HepG2 (cell line): ENCODE results near the gene SLC17A9. TPM values are rescaled to one million over a fixed set of nuclear protein-coding genes. Genes with fewer than 3 reads are reported as not detected.

Experiments used
- GPBP1L1 ChIP-seq: sonication (generic); formaldehyde crosslinking; IDR thresholded peaks from 2 replicates; pipeline ENCODE4 v1.5.0; 2020; ENCODE audit warnings: mild to moderate bottlenecking, missing genetic modification reagents
- MBNL3 ChIP-seq: fragments of 250-450 bp; sonication (Bioruptor Pico); conservative IDR thresholded peaks from 2 replicates; pipeline ENCODE4 v1.8.0; 2022; ENCODE audit warnings: mild to moderate bottlenecking, inconsistent platforms
- NFAT5 ChIP-seq: sonication (generic); formaldehyde crosslinking; IDR thresholded peaks from 2 replicates; pipeline ENCODE4 v1.4.0; 2020; ENCODE audit warnings: missing genetic modification reagents
- NFE2 ChIP-seq: sonication (generic); formaldehyde crosslinking; IDR thresholded peaks from 2 replicates; pipeline ENCODE4 v1.4.0; 2020; ENCODE audit warnings: missing genetic modification reagents
- PHF8 ChIP-seq: sonication (generic); formaldehyde crosslinking; IDR thresholded peaks from 2 replicates; pipeline ENCODE4 v1.5.0; 2020; ENCODE audit warnings: missing genetic modification reagents
- THAP9 ChIP-seq: sonication (generic); formaldehyde crosslinking; IDR thresholded peaks from 2 replicates; pipeline ENCODE4; 2020; ENCODE audit warnings: missing genetic modification reagents, mild to moderate bottlenecking, borderline replicate concordance
- ZNF703 ChIP-seq: sonication (generic); formaldehyde crosslinking; IDR thresholded peaks from 2 replicates; pipeline ENCODE4 v1.5.1; 2020; ENCODE audit warnings: missing genetic modification reagents, mild to moderate bottlenecking, moderate library complexity, borderline replicate concordance
- polyA plus RNA-seq, 8 experiments: library from polyadenylated mRNA; depleted of rRNA in 3 of 8; stranded (reverse) in 7 of 8; unstranded in 1 of 8; fragments of >200 nt; fragmentation: Illumina TruSeq in 4 of 8; extraction: Trizol in 4 of 8; gene quantifications; 2 replicates each; pipeline versions ENCODE4 v1.2.1 to v1.2.3, GENCODE V29; 2011 to 2016; ENCODE audit warnings: low read depth in 4 of 8, missing spikeins in 1 of 8, mixed read lengths in 1 of 8; ENCODE audit not compliant: insufficient read depth in 1 of 8
- total RNA-seq, 5 experiments: library from RNA; depleted of rRNA; stranded (reverse); fragments of >200 nt; fragmentation: Illumina TruSeq; extraction: Trizol; gene quantifications; 2 replicates each; pipeline ENCODE4 v1.2.3, GENCODE V29; 2016; ENCODE audit warnings: low read depth in 1 of 5
- TF ChIP-seq, protein P1 (sequence below): IDR thresholded peaks from 2 replicates; pipeline ENCODE4 v1.6.1; 2016; ENCODE audit warnings: missing compliant biosample characterization, missing genetic modification reagents, borderline replicate concordance

Gene SLC17A9
- total and polyA plus RNA-seq, 2 of the 13 experiments (the other 11 are each of a cell fraction or from before 2014, with no cell fraction given) = 110 to 191 TPM

DNA sequence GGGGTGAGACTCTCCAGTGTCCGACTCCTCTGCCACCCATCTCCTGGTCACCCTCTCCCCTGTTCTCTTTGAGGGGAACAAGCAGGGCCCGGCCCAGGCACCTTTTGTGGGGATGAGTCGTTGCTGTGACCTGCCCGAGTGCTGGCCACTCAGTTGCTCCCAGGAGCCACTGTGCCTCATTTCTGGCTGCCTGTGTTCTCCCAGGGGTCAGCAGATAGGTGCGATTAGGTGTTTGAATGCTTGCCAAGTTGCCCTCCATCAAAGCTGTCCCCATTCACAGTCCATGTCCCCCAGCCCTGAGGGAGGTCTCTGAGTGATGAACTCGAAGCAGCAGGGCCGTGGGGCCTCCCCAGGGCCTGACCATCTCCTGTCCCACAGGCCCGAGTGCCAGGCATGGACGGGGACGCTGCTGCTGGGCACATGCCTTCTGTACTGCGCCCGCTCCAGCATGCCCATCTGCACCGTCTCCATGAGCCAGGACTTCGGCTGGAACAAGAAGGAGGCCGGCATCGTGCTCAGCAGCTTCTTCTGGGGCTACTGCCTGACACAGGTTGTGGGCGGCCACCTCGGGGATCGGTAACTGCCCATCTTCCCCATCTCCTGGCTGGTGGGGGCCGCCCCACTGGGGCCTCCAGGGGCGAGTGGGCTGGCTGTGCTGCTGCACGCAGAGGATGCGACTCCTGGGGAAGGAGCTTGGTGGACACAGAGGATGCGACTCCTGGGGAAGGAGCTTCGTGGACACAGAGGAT is 4.1 kb downstream of the SLC17A9 start (continued):
- TF ChIP-seq NFAT5 (CRISPR knock-in tag) (0 out of 2 replicates have a peak, but pooled peaks have one; percentile 25), NFE2 (CRISPR knock-in tag) (no peak), THAP9 (CRISPR knock-in tag) (no peak), GPBP1L1 (no peak), ZNF703 (CRISPR knock-in tag) (no peak), MBNL3 (CRISPR knock-in tag) (no peak), PHF8 (CRISPR knock-in tag) (no peak)
- TF ChIP-seq, protein P1, sequence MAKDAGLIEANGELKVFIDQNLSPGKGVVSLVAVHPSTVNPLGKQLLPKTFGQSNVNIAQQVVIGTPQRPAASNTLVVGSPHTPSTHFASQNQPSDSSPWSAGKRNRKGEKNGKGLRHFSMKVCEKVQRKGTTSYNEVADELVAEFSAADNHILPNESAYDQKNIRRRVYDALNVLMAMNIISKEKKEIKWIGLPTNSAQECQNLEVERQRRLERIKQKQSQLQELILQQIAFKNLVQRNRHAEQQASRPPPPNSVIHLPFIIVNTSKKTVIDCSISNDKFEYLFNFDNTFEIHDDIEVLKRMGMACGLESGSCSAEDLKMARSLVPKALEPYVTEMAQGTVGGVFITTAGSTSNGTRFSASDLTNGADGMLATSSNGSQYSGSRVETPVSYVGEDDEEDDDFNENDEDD = no peak
